Eye (tissue), 1 donor: Measurements from ENCODE around the gene RAI14.

Source experiments
- DNase-seq: peaks from one replicate; pipeline ENCODE4 v3.0.0-alpha.2; 2015

The RAI14 gene

DNA sequence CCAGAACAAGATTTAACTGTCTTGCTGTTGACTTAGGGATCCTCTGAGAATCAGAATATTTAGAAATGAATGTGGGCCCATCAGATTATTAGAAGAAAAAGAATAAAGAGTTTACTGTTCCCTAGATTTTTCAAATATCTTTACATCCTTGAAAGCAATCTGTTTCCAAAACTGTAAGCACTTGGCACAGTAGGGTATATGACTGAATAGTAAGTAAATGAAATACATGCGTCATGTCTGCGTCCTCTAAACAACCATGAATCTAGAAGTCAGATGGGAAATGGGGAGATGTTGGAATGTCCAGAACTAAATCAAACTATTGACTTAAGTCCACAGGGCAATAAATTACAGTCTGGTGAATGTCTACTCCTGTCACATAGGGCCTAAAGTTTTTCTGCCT is 209.0 kb downstream of the RAI14 start:
- no peak for DNase-seq

DNA sequence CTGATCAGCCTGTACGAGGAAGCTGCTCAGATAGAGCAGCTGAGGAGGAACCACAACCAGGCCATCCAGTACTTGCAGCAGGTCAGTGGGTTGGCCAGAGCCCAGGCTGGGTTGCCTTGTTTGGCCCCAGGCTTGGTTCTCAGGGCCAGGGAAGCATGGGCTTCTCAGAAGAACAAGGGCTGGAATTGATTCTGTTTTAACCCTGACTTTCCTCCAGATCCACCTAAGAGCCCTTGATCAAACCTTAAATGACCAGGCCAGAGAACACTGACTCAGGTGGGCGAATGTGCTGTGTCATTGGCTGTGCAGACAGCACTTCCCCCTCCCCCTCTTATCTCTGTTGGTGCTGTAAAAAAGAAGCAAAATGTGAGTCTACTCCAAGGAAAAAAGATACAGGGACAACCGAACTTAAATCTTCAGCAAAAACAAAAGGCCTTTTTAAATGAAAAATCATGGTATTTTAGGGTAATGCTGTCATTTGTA is 210.9 kb downstream of the RAI14 start:
- DNase-seq: peak; percentile 29

DNA sequence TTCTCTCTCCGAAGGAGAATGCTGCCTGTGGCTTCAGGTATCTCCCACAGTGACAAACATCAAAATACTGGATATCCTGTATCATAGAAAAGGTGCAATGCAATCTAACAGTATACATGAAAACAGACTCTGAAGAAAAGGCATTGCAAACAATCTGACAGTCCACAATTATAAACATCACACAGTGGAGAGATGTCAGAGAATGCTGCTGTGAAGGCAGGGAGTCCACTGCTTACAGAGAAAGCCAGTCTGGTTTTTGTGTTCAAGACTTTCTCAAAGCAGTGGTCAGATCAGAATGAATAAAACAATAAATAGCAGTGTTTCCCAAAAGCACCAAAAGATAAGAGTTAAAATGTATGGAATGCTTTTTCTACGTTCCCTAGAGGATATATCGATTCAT is 211.5 kb downstream of the RAI14 start:
- no peak for DNase-seq

DNA sequence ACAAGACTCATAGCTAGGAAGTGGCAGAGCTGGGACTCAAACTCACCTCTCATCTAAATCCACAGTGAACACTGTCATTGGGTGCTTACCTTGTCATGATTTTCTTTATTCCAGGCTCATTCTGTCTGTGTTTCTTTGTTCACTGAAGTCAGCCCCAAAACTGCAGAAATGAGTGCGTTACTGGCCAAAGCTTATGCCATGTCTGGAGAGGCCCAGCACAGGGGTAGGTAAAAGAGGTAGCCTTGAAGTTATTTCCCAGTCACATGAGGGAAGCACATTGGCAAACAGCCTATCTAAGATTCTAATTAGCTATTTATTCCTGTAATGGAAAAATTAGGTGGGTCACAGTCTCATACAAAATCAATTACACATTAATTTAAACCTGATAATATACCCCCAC is 212.7 kb downstream of the RAI14 start:
- DNase-seq: peak; percentile 66

DNA sequence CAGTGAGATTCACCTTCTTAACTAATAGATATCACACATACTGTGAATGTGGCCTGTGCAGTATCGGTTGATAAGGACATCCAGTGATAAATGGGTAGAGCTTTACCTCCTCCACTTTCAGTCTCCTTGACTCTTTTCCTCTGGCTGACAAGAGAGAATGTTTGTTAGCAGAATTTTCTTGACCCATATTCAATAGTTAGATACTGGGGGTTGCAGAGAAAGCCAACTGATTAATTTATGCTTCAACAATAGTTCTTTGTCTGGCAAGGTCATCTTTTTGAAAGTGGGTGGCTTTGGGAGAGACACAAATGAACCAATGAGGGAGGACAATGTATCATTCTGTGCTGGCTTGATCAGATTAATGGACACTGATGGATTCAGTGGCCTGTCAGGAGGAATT is 213.1 kb downstream of the RAI14 start:
- DNase-seq: peak; percentile 93

DNA sequence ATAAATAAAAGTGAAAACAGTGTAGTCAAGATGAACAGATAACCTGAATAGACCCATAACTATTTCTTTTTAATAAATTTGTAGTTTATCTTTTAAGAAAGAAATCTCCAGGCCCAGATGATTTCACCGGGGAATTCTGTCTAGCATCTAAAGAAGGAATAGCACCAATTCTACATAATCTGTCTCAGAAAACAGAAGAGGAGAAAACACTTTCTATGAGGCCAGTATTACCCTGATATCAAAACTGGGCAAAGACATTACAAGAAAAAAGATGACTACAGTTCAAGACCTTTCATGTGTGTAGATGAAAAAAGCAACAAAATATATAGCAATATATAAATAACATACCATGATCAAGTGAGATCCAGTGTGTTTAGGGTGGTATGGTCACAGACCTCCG is 214.3 kb downstream of the RAI14 start:
- DNase-seq: no peak

DNA sequence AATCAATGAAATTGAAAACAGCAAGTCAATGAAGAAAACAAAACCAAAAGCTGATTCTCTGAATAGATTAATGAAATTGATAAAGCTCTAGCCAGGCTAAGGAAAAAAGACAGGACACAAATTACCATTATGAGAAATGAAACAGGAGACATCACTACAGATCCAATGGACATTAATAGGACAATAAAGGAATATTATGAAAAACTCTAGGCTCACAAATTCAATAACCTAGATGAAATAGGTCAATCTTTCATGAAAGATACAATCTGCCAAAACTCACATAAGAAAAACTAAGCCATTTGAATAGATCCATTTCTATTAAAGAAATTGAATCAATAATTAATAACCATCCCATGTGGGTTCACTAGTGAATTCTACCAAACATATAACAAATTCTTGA is 220.1 kb downstream of the RAI14 start:
- DNase-seq: peak; percentile 31

DNA sequence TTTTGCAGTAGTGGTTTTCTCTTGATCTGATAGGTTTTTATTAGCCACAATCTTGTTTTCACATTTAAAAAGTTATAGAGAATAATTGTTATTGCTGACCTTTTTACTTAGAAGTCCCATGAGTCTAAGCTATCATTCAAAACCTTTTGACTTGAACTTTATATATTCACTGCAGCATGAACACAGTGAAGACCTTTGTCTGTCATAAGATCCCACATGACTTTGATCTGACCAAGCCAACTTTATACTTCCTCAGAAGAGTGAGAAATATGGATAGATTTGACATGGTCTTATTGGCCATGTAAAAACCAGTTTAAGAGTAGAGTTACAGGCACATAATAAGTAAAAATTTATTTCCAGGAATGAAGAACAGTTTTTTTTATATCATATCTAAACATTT is 225.1 kb downstream of the RAI14 start:
- DNase-seq: no peak
